HepG2 (cell line): ENCODE data around the gene STX4. TPM values are rescaled to one million over a fixed set of nuclear protein-coding genes. Genes with fewer than 3 reads are reported as not detected.
A peak's percentile ranks its signal among the peaks of the same experiment; 100 is the strongest.

ENCODE experiments used
- IRX3 ChIP-seq: sonication (generic); formaldehyde crosslinking; IDR thresholded peaks from 2 replicates; pipeline ENCODE4 v1.8.1; 2023; ENCODE audit warnings: mild to moderate bottlenecking, low read depth, missing genetic modification reagents, borderline replicate concordance
- NR3C1 ChIP-seq: sonication (generic); formaldehyde crosslinking; IDR thresholded peaks from 2 replicates; pipeline ENCODE4 v1.4.0; 2020; ENCODE audit warnings: missing genetic modification reagents
- PATZ1 ChIP-seq: sonication (generic); formaldehyde crosslinking; IDR thresholded peaks from 2 replicates; pipeline ENCODE4 v1.4.0; 2020; ENCODE audit warnings: missing genetic modification reagents
- PAX8 ChIP-seq: sonication (generic); formaldehyde crosslinking; IDR thresholded peaks from 2 replicates; pipeline ENCODE4 v1.8.0; 2022; ENCODE audit warnings: mild to moderate bottlenecking, missing genetic modification reagents, borderline replicate concordance
- TMF1 ChIP-seq: sonication (generic); formaldehyde crosslinking; IDR thresholded peaks from 2 replicates; pipeline ENCODE4 v1.8.1; 2022; ENCODE audit warnings: low read depth, missing genetic modification reagents
- ZBTB10 ChIP-seq: sonication (generic); formaldehyde crosslinking; IDR thresholded peaks from 2 replicates; pipeline ENCODE4 v1.4.0; 2020; ENCODE audit warnings: missing genetic modification reagents, borderline replicate concordance
- ZBTB34 ChIP-seq: sonication (generic); formaldehyde crosslinking; IDR thresholded peaks from 2 replicates; pipeline ENCODE4 v1.8.0; 2022; ENCODE audit warnings: mild to moderate bottlenecking, missing genetic modification reagents
- ZBTB40 ChIP-seq, 2 experiments: fragments of 450-650 bp in 1 of 2; sonication (generic) in 1 of 2; formaldehyde crosslinking in 1 of 2; IDR thresholded peaks; 2 replicates each; pipeline versions ENCODE4 v1.6.1 to v1.8.0; 2016 to 2022; ENCODE audit warnings: antibody characterized with exemption in 1 of 2, mild to moderate bottlenecking in 1 of 2, missing genetic modification reagents in 1 of 2
- ZNF773 ChIP-seq: sonication (generic); formaldehyde crosslinking; IDR thresholded peaks from 2 replicates; pipeline ENCODE4 v1.4.0; 2020; ENCODE audit warnings: missing genetic modification reagents, borderline replicate concordance
- ZNF788 ChIP-seq: sonication (generic); formaldehyde crosslinking; IDR thresholded peaks from 2 replicates; pipeline ENCODE4 v1.5.0; 2020; ENCODE audit warnings: mild to moderate bottlenecking, missing genetic modification reagents, borderline replicate concordance
- polyA plus RNA-seq, 8 experiments: library from polyadenylated mRNA; depleted of rRNA in 3 of 8; stranded (reverse) in 7 of 8; unstranded in 1 of 8; fragments of >200 nt; fragmentation: Illumina TruSeq in 4 of 8; extraction: Trizol in 4 of 8; gene quantifications; 2 replicates each; pipeline versions ENCODE4 v1.2.1 to v1.2.3, GENCODE V29; 2011 to 2016; ENCODE audit warnings: low read depth in 4 of 8, missing spikeins in 1 of 8, mixed read lengths in 1 of 8; ENCODE audit not compliant: insufficient read depth in 1 of 8
- total RNA-seq, 5 experiments: library from RNA; depleted of rRNA; stranded (reverse); fragments of >200 nt; fragmentation: Illumina TruSeq; extraction: Trizol; gene quantifications; 2 replicates each; pipeline ENCODE4 v1.2.3, GENCODE V29; 2016; ENCODE audit warnings: low read depth in 1 of 5

The STX4 gene
- total and polyA plus RNA-seq, 2 of the 13 experiments (the other 11 are each of a cell fraction or from before 2014, with no cell fraction given) = 29.2 to 34.6 TPM

- peak; percentile 93 for TF ChIP-seq ZBTB40 (IDR thresholded peaks at IDR 0.05)
- TF ChIP-seq ZBTB40 (CRISPR knock-in tag; IDR thresholded peaks at IDR 0.05) = peak; percentile 71; the same call in 1 of the 2 replicates
- TF ChIP-seq PATZ1 = peak; percentile 90
- TF ChIP-seq ZBTB34 = peak; percentile 25; the same call in 1 of the 2 replicates
- TF ChIP-seq TMF1 (CRISPR knock-in tag) = peak; percentile 79; the same call in 1 of the 2 replicates
- peak; percentile 100 for TF ChIP-seq ZBTB10 (CRISPR knock-in tag)
- TF ChIP-seq NR3C1 (CRISPR knock-in tag) = no peak
- peak; percentile 53; the same call in 1 of the 2 replicates for TF ChIP-seq IRX3
- TF ChIP-seq ZNF788 (CRISPR knock-in tag) = peak; percentile 80
- no peak for TF ChIP-seq ZNF773 (CRISPR knock-in tag)
- no peak for TF ChIP-seq PAX8
Measured at GRCh38 chr16:31032736-31033708, at the start of gene STX4 (continued).
